NB4 (cell line): ENCODE results near the gene ZSWIM1.

Experiments
- CTCF ChIP-seq: IDR thresholded peaks from one replicate; pipeline ENCODE4 v1.5.1; 2012; ENCODE audit warnings: low read depth, low read length
- MAX ChIP-seq: IDR thresholded peaks from 2 replicates; pipeline ENCODE4 v1.6.1; 2011; ENCODE audit warnings: low read depth, low read length
- POLR2A ChIP-seq: IDR thresholded peaks from 2 replicates; pipeline ENCODE4 v1.6.1; 2011; ENCODE audit warnings: mild to moderate bottlenecking; ENCODE audit not compliant: insufficient read length; ENCODE audit errors: extremely low read depth

GRCh38 chr20:45835329-45835765 lies 45.7 kb upstream of the ZSWIM1 start:
- TF ChIP-seq POLR2A, result no peak
- no peak for TF ChIP-seq CTCF
- TF ChIP-seq MAX, result no peak
